Inferior parietal cortex (tissue), 1 donor: ENCODE data around the gene ADM.

ENCODE experiments used
- DNase-seq: peaks from one replicate; pipeline ENCODE4 v3.0.0-alpha.2; 2016; ENCODE audit errors: extremely low spot score

The ADM gene

DNA sequence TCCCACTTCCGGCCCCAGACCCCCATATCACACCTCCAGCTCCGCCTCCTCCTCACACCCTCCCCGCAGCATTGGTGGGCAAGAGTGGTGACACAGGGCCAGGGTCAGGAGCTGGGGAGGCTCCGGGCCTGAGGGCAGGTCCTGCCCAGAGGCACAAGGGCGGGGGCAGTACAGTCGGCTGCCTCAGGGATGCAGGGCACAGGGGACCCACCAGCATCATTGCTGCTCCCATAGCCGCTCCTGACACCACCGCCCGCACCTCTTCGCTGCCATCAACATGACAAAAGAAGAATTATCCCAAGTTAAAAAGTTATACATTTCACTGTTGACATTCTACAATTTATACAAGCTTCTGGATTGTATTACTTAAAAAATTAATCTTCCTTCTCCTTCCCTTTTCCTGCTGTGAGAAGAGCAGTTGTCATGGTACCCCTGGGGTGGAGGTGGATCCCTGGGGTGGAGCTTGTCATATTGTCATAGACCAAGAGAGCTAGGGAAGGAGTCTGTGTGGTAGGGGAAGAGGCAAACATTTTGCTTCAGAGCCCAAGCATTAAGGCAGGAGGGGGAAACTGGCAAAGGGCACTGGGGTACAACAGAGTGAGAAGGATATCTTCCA lies 15.0 kb upstream of the ADM start:
- DNase-seq: no peak

DNA sequence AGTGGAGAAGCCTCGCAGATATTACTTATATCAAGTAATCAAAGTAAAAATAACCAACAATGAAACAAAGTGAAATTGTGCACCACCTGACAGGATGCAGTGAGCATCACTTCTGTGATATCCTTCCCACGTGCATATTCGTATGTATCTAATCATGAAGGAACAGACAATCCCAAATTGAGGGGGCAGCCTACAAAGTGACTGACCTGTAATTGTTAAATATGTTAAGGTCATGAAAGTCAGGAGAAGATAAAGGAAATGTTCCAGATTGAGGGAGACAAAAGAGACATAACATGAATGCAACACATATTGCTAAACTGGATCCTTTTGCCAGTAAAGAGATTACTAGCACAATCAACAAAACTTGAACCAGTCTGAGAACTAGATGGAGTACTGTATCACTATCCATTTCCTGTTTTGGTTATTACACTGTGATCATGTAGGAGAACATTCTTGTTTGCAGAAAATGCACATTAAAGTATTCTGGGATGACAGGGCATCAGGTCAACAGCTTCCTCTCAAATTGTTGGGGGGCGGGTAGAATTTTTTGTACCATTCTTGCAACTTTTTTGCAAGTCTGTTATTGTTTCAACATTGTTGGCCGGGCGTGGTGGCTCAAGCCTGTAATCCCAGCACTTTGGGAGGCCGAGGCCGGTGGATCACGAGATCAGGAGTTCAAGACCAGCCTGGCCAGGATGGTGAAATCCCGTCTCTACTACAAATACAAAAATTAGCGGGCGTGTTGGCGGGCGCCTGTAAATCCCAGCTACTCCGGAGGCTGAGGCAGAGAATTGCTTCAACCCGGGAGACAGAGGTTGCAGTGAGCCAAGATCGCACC lies 12.9 kb upstream of the ADM start:
- DNase-seq: no peak

DNA sequence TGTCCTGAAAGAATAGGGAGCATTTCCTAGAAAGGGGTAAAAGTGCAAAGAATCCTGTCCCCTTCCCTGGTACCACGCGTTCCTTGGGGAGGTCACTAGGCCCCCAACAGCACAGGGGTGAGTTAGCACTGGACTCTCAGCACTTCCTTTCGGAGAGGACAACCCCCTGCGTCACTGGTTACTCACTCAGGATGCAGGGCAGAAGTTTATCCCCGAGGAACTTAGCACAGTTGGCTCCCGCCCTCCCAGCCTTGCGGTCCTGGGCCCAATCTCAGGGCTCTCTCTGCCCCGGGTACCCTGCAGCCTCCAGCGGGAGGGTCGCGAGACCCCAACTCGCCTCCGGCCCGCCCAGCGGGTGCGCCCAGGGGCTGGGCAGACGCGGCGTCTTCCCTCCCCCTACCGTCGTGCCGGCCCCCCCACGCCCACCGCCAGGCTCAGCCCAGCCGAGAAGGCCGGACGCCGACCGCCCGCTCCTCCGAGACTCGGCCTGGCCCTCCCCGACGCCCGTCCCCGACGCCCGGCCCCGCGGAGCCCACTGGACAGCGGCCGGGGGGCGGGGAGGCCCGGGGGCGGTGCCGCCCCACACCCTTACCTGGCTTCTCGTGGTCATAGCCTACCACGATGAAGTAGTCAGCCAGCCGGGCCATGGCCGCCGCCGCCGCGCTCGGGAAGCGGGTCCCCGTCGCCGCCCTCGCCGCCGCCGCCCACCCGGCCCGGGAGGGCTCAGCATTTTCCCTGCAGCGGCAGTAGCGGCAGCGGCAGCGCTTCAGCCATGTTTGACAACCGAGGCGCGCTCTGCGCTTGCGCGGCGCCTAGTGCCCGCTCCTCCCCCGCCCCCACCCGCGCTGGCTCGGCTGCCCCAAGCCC lies 11.2 kb upstream of the ADM start, which contains the start of gene SBF2:
Gene SBF2 (minus strand): TSS at position 797 of the 867 bp plus-strand sequence. CDS start 150 bp downstream, at position 647.
- DNase-seq: peak; percentile 74

DNA sequence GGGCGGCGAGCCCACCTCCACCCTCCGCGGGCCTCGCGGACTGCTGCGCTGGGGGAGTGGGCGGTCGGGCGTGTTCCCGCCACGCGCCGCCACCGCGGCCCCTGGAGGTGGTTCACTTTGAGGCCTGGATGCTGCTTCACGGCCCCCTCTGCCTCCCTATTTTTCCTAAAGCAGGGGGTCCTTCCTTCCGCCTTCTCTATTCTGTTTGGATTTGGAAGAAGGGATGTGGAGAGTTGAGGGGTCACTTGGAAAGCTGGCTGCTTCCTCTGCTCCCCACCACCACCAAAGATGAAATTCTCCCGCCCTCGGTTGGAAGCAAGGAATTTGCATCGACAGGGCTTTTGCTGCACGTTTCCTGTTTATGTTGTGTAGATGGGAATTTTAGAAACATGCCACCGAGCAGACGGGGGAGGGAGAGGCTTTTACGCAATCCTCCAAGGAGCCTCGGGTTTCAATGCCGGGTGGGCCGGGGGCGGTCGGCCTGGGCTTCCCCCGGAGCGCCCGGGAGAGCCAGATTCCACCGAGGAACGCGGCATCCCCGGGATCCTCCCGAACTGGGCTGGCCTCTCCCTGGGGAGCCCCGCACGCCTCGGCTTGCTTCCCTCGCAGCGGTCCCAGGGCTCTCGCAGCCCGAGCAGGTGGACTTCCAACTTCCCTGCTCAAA lies 10.5 kb upstream of the ADM start:
- no peak for DNase-seq

DNA sequence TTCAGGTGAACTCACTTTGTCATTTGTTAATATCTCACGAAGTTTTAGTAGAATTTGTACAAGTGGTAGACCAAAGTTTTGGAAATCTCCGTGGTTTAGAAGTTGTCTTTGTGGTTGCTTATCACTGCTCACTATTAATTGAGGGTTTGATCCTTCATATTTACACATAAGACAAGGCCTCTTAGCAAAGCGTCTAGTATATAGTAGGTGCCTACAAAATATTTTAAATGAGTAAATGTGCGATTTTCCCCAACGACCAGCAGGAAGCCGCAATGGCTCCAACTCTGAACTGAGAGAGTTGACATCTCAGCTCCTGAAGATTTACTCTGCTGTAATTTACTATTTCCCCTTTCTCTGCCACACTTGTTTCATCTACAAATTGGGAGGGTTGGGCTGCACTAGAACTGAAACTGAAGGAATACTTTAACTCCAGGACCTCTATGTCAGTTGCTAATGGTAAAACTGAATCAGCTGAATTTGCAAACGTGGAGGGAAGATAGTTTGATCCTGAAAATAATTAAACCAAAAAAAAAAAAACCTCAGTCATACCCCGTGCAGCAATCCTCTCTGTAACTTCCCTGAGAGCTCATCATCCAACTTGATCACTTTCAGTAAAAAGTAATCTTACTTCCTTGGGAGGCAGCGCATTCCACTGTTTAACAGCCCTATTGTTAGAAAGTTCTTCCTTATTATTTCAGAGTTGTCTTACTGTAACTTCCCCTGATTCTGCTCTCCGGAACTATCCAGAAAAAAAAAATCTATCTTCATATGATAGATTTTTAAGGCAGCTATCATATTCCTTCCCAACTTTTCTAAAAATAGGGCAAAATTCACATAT lies 9.6 kb upstream of the ADM start:
- DNase-seq: no peak

DNA sequence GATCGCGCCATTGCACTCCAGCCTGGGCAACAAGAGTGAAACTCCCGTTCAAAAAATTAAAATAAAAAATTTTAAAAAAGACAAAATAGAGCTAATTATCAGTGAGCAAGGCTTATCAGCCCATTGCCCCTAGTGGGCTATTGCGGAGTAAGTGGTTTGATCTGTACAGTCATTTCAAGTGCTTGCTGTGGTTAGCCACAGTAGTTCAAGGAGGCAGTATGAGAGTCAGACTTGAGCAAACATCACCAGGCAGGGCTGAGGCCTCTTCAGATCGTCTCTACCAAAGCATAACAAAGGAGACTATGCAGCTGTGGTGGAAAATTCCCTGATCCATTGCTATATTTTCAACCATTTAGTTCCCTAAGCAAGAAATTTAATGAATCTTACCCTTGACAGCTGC lies 6.5 kb upstream of the ADM start:
- no peak for DNase-seq

DNA sequence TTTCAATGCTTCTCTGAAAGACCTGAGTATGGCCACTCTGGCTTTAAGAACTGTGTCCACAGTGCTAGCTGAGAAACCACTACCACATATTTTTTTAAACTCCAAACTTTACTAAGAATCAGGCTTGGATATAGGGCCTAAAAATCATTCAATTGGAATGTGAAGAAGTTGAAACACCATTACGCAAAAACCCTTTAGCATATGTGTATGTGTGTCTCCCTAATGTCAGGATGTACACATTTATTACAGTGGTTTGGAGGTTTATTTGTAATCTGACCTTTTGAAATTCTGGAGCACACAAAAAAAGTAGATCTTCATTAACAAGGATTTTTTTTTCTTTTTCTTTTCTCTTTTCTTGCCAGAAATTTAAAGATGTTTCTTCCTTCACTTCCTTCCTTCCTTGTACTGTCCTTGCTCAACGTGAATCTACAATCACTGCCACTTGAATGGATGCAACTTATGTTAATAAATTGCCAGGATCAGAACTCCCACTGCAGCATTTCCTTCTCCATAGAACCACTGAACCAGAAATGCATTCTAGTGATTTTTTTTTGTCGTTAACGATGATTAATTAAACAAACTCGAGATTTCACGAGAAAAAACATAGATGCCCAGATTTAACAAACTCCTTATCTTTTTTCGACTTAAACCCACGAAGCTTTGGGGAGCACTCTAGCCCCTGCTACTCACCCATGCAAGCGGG lies 3.1 kb upstream of the ADM start:
- DNase-seq: no peak

DNA sequence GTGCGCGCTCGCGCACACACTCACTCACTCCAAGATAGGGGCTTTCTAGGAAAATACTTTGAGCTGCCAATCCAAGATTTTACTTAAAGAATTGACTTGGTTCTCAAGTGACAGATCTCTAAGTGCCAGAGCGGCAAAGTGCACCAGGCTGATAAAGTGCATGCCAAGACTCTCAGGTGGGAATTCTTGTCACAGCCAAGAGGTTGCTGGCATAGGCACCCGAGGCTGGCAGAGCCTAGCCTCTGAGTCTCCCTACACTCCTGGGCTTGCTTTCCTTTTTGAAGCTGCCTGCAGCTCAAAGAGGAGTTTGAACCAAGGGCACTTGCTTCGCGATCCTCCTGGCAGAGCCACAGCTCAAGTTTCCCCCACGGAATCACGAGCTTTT lies 2.5 kb upstream of the ADM start:
- no peak for DNase-seq

DNA sequence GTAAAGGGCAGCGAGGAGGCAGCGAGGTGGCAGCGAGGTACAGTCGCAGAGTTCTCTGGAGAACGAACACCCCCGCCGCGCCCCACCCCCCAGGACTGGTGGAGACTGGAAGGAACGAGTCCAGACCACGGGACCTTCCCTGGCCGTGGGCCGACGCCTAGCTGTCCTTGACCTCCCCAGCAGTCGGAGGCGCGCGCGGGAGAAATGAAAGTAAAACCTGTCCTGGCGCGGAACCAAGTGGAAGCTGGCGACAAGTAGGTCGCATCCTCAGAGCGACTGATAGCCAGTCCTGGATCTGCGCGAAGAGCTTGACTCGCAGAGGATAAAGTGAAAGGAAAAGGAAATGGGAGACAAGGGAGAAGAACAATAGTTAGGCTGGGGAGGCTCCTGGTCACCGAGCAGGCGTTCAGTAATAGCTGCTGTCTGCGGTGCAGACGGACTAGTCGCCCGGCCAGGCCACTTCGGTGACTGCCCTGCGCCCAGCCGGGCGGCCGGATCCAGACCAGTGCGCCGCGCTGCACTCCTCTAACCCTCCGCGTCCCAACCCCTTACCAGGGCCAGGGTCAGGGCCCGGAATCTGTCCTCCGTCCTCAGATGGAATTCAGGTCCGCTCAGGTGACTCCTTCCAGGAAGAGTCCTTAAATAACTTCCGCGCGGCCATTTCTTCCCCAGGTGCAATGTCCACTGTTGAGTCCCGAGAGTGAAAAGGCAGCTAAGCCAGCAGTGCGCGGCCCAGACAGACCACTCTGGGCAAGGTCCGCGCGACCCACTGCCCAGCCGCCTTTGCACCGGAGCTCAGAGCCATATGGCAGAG lies 1.9 kb upstream of the ADM start:
- DNase-seq: no peak

DNA sequence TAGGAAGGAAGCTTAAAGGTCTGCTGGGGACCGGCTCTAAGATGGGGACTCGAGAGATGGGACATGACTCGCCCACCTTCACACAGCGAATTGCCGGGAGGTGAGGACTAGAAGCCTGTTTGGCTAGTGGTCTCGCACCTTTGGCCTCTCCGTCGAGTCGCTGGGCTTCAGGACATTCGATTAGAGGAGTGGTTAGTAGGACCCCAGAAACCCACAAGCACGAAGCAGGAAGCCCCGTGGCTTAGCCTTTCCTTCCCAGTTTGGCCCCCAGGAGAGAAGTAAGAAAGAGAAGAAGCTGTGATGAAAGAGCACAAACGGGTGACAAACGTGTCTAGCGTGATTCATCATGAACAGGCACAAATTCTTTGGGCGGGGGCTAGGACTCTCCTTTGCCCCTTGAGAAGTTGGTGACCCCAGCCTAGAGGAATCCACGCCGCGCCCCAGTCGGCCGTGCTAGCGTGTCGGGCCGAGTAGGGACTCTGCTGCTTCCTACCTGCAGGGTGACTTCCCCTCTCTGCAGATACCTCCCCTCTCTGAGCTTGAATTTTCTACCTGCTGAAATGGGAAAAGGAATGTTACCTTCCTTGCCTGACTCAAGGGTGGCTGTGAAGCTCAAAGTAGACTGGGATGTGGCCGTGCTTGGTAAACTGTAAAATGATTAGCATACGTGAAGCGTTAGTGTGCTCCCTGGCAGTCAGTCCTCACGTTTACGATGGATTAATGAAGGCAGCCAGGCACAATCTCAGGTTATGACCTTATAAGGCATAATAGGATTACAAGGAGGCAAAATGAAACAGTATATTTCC lies 1.1 kb upstream of the ADM start:
- no peak for DNase-seq

DNA sequence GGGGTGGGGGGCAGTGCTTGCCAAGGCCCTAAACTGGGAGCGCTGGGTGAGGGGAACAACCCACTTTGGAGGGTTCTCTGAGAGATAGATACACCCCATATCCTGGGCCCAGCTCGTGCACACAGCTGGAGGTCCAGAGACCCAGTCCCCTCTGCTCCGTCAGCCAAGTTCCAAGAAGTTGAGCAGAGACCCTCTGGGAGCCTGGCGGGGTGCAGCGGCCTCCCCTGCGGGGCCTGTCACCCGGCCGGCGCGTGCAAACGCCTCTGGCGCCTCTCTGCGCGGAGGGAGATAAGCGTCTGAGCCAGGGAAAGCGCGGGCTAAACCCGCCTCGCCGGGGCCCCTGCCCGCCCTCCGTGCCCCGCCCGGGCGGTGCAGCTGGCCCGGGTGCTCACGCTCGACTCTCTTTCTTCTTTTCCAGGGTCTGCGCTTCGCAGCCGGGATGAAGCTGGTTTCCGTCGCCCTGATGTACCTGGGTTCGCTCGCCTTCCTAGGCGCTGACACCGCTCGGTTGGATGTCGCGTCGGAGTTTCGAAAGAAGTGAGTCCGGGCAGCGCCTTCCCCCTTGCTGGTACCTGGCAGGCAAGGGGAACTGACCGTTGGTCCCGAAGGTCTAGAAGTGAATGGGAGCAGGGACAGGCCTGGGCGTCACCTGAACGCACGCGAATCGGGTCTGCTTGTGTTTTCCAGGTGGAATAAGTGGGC lies 540 bp downstream of the ADM start:
- no peak for DNase-seq

DNA sequence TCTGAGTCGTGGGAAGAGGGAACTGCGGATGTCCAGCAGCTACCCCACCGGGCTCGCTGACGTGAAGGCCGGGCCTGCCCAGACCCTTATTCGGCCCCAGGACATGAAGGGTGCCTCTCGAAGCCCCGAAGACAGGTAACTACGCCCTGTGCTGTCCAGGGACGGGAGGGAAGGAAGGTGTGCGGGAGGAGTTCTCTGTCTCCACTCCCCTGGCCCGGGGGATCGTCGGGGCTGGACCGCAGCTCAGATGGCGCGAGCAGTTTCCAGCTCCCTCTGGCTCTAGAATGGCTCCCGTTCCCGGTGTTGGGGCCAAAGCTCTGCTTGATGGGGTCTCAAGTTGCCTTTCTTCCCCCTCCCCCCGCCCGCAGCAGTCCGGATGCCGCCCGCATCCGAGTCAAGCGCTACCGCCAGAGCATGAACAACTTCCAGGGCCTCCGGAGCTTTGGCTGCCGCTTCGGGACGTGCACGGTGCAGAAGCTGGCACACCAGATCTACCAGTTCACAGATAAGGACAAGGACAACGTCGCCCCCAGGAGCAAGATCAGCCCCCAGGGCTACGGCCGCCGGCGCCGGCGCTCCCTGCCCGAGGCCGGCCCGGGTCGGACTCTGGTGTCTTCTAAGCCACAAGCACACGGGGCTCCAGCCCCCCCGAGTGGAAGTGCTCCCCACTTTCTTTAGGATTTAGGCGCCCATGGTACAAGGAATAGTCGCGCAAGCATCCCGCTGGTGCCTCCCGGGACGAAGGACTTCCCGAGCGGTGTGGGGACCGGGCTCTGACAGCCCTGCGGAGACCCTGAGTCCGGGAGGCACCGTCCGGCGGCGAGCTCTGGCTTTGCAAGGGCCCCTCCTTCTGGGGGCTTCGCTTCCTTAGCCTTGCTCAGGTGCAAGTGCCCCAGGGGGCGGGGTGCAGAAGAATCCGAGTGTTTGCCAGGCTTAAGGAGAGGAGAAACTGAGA lies 1.4 kb downstream of the ADM start:
- DNase-seq: no peak

DNA sequence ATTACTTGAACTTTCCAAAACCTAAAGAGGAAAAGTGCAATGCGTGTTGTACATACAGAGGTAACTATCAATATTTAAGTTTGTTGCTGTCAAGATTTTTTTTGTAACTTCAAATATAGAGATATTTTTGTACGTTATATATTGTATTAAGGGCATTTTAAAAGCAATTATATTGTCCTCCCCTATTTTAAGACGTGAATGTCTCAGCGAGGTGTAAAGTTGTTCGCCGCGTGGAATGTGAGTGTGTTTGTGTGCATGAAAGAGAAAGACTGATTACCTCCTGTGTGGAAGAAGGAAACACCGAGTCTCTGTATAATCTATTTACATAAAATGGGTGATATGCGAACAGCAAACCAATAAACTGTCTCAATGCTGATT lies 2.1 kb downstream of the ADM start:
- DNase-seq: no peak

DNA sequence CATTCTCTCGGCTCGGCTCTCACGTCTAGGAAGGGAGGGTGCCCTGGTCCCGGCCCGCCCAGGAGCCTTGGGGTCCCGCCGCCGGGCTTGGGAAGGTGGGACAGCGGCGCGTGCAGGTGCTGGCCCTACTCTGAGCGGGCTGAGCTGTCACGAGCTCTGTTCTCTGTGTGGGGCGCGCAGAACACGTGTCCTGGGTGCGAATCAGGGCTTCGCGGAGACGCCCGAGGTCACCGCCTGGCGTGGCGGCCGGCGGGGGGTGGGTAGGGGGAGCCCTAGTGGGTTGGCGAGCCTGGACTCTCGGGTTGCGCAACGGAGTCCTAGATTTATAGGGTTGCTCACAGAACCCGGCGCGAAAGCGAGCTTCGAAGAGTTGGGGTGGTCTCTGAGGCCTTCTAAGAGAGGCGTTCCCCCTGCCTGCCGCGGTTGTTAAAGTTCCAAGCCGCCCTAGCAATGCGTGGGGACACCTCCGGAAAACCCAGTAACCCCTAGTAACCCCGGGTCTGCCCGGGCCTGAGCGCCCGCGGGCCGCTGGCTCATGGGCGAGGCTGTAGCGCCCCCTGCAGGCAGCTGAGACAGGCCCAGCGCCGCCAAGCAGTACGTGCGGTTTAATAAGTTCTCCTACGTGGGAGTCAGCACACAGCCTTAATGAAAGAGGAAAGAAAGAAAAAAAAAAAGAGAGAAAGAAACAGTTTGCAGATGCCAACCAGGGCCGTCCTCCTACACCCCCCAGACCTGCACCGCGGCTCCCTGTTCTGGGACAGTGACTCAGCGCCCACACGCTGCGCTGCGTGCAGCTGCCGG lies 2.7 kb downstream of the ADM start:
- DNase-seq: peak; percentile 78

DNA sequence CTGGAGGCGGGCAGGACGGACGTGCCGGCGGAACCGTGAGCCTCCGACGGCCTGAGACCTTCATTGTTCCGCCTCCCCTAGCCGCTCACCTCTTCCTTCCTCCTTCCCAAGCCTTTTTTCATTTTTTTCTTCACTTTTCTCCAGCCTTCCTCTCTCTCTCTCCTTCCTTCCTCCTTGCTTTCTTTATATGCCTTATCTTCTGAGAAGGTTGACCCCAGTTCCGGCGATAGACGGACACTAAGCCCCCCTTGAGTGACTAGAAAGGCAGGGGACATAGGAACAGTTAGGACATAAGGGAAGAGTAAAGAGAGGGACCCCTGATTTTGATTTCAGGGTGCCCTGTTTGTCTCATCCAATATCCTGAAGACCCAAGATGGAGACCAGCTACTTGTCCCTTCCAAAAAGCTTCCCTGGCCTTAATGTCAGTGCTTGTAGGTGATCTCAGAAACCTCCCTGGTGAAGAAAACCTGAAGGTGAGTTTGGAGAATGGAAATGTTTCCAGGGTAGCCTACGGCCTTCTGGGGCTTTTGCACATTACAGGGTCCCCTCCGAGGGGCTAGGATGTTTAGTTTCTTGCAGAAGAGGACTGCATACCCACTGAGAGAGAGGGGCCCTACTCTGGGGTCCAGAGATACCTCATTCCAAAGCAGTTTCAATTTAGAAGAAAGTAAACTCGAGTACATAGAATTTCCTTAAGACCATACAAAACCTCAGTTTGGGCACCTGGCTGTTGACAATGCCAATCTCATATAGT lies 3.5 kb downstream of the ADM start:
- DNase-seq: no peak
